Common myeloid progenitor, CD34-positive (primary cell): ENCODE data around the gene LIMS2.

Source experiments
- CTCF ChIA-PET: fragments of 350-600 bp; sonication (Branson Sonifier 250); formaldehyde crosslinking; loops from one replicate; lab custom pipeline; 2021; ENCODE audit warnings: antibody characterized with exemption; lab: Charles Lee
- POLR2A ChIA-PET: fragments of 350-600 bp; sonication (Branson Sonifier 250); formaldehyde crosslinking; loops from one replicate; lab custom pipeline; 2021; ENCODE audit warnings: antibody characterized with exemption; lab: Charles Lee
- DNase-seq, 3 donors: peaks; one replicate each; pipeline versions ENCODE4 v3.0.0 to v3.0.0-alpha.2; 2013
- H3K27ac ChIP-seq, 2 experiments: 1 replicate in 1 of 2; 2 replicates in 1 of 2; pipeline ENCODE4 v1.7.0; 2013; ENCODE audit warnings: inconsistent platforms in 2 of 2, low read length in 2 of 2, mild to moderate bottlenecking in 2 of 2, low read depth in 1 of 2, moderate library complexity in 1 of 2; ENCODE audit not compliant: severe bottlenecking in 2 of 2, insufficient read depth in 1 of 2, poor library complexity in 1 of 2
- H3K27me3 ChIP-seq, 5 experiments: replicated peaks in 2 of 5; 1 replicate in 3 of 5; 2 replicates in 2 of 5; pipeline versions ENCODE4 v1.6.1 to v1.7.0; 2013; ENCODE audit warnings: low read length in 4 of 5, mild to moderate bottlenecking in 2 of 5, moderate library complexity in 2 of 5, inconsistent platforms in 1 of 5; ENCODE audit not compliant: insufficient read depth in 5 of 5, control insufficient read depth in 4 of 5
- H3K36me3 ChIP-seq, 4 experiments: 1 replicate in 2 of 4; 2 replicates in 2 of 4; pipeline versions ENCODE4 v1.6.1 to v1.7.0; 2013; ENCODE audit warnings: low read length in 3 of 4, control low read depth in 1 of 4, mild to moderate bottlenecking in 1 of 4; ENCODE audit not compliant: control insufficient read depth in 4 of 4, insufficient read depth in 4 of 4
- H3K4me1 ChIP-seq, 4 experiments: 1 replicate in 3 of 4; 2 replicates in 1 of 4; pipeline versions ENCODE4 v1.6.1 to v1.7.1; 2013; ENCODE audit warnings: low read length in 3 of 4, mild to moderate bottlenecking in 3 of 4, control low read depth in 1 of 4, inconsistent platforms in 1 of 4, moderate library complexity in 1 of 4; ENCODE audit not compliant: control insufficient read depth in 4 of 4, insufficient read depth in 4 of 4; ENCODE audit errors: control extremely low read depth in 1 of 4
- H3K4me3 ChIP-seq, 7 experiments: 1 replicate in 4 of 7; 2 replicates in 3 of 7; pipeline versions ENCODE4 v1.5.1 to v1.7.0; 2013; ENCODE audit warnings: mild to moderate bottlenecking in 7 of 7, low read length in 6 of 7, moderate library complexity in 6 of 7, inconsistent platforms in 2 of 7, low read depth in 2 of 7, control low read depth in 1 of 7; ENCODE audit not compliant: insufficient read depth in 4 of 7, control insufficient read depth in 1 of 7; ENCODE audit errors: extremely low read depth in 1 of 7
- H3K9me3 ChIP-seq, 5 experiments: 1 replicate in 4 of 5; 2 replicates in 1 of 5; pipeline versions ENCODE4 v1.6.1 to v1.7.1; 2013; ENCODE audit warnings: low read length in 4 of 5, mild to moderate bottlenecking in 2 of 5, inconsistent platforms in 1 of 5, low read depth in 1 of 5, moderate library complexity in 1 of 5; ENCODE audit not compliant: control insufficient read depth in 4 of 5, insufficient read depth in 2 of 5; ENCODE audit errors: control extremely low read depth in 1 of 5
- WGBS: methylation state at CpG from one replicate; pipeline ENCODE4 v1.1.5; 2013; ENCODE audit not compliant: insufficient coverage; 5-methylcytosine and 5-hydroxymethylcytosine counted together

Gene LIMS2

DNA sequence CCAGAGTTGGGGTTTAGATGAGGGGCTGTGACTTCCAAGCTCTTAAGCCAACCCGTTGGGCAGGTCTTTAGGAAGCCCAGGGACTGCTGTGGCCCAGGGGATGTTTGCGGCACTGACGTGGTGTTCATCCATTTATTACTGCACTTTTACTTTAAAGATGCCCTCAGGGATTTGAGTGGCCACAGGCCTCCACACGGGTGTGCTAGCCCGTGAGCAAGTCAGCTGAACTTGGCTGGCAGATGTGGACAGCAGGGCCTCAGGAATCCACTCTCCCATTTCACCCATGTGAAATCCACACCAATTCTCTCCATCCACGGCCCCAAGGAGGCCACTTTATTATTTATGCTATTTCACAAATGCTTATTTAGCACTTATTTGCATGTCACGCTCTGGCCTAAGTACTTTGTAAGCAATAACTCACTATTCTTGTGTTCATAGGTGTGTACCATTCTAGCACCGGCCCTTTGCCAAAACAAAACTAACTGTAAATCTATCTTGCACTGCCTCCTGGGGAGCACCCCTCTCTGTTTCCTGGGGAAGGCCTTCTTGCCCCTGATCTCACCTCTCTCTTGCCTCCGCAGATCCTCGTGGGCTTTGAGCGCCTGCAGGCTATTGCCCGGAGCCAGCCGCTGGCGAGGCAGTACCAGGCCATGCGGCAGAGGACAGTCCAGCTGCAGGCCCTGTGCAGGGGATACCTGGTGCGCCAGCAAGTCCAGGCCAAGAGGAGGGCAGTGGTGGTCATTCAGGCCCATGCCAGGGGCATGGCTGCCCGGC, 68.5 kb downstream of the LIMS2 start:
- no peak for DNase-seq
- H3K27ac ChIP-seq: no peak overlapping the region
- peaks cover 0 to 7% (median 4%) of the 10 kb centered on the region in 4 experiments for H3K4me1 ChIP-seq
- POLR2A ChIA-PET: no interaction called here
- no peak overlapping the region for H3K4me3 ChIP-seq
- H3K36me3 ChIP-seq: no peaks in the 10 kb centered on the region
- peaks cover 1 to 13% (median 8%) of the 10 kb centered on the region in 5 experiments for H3K9me3 ChIP-seq
- WGBS: 95% methylated on average over 11 of the region's 17 CpGs
- CTCF ChIA-PET: interaction anchor here (1.0 to 1.5 kb wide), 2 partner anchors 16 to 24 kb away, joined by 3 to 4 read pairs; no protein-coding TSS in a partner anchor
- H3K27me3 ChIP-seq: no peaks in the 10 kb centered on the region

DNA sequence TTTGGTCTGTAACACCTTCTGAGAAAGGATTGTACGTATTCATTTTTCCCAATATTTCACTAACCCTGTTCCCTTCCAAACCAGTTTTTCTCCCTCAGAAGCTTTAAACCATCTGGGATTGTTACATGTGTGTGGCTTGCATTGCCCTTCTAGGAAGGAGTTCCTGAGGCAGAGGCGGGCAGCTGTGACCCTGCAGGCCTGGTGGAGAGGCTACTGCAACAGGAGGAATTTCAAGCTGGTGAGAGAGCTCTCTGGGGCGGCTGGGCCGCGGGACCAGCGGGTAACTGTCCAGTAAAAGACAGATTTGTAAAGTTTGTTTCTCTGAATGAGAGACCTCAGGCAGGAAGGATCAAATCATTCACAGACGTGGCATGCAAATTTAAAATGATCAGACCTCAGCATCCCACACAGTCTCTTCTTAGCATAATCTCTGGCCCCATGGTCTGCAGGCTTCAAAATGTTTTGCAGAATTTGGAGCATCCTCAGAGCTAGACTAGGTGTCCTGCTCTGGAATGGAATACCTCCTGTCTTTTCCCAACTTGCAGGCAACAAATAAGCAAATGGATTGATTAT, 69.6 kb downstream of the LIMS2 start:
- Histone ChIP-seq H3K4me3 (no peak overlapping the region), H3K27me3 (no peaks in the 10 kb centered on the region), H3K27ac (no peak overlapping the region), H3K36me3 (no peaks in the 10 kb centered on the region), H3K9me3 (peaks cover 0 to 6% (median 4%) of the 10 kb centered on the region in 5 experiments), H3K4me1 (peaks cover 0 to 7% (median 4%) of the 10 kb centered on the region in 4 experiments)
- ChIA-PET CTCF (interaction anchor here (0.9 kb wide), 1 partner anchor 10 kb away, joined by 3 read pairs; no protein-coding TSS in a partner anchor), POLR2A (no interaction called here)
- WGBS: 89% methylated on average over 5 of the region's 7 CpGs
- DNase-seq: no peak

DNA sequence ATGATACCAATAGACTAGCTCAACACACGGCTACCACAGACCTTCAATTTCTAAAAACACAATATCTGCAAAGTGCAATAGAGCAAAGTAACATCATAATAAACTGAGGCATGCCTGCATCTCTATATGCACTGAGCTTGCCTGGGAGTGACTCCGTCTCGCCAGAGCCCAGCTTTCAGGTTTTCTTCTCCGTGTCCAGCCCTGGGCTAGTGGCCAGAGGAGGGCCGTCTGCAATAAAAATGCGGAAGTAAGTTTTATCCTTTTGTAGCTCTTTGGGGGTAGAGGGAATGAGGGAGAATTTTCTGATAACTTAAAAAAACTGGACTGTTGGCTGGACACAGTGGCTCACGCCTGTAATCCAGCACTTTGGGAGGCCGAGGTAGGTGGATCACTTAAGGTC, 70.3 kb downstream of the LIMS2 start:
- POLR2A ChIA-PET: no interaction called here
- DNase-seq: no peak
- no peaks in the 10 kb centered on the region for H3K36me3 ChIP-seq
- peaks cover 0 to 7% (median 4%) of the 10 kb centered on the region in 4 experiments for H3K4me1 ChIP-seq
- peaks cover 0 to 5% (median 3%) of the 10 kb centered on the region in 5 experiments for H3K9me3 ChIP-seq
- WGBS: 94% methylated on average over 6 of the region's 8 CpGs
- no peak overlapping the region for H3K27ac ChIP-seq
- H3K27me3 ChIP-seq: no peaks in the 10 kb centered on the region
- H3K4me3 ChIP-seq: no peak overlapping the region
- CTCF ChIA-PET: interaction anchor here (0.9 kb wide), 1 partner anchor 10 kb away, joined by 3 read pairs; no protein-coding TSS in a partner anchor

DNA sequence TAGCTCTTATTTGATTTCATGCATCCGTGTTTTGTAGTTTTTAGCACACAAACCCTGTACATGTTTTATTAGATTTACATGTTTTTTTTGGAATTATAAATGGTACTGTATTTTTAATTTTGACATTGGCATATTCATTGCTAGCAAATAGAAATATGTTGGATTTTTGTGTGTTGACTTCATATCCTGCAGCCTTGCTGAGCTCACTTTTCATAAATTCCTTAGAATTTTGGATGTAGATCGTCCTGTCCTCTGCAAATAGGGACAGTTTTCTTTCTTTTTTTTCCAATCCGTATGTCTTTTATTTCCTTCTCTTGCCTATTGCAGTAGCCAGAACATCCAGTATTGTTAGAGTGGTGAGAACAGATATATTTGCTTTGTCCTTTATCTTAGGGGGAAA, 76.1 kb downstream of the LIMS2 start:
- no peak for DNase-seq
- peaks cover 0 to 5% (median 3%) of the 10 kb centered on the region in 5 experiments for H3K9me3 ChIP-seq
- ChIA-PET CTCF (interaction anchor here (1.1 to 1.7 kb wide), 2 partner anchors 8 to 51 kb away, joined by 5 to 6 read pairs; no protein-coding TSS in a partner anchor), POLR2A (no interaction called here)
- H3K27me3 ChIP-seq: no peaks in the 10 kb centered on the region
- no peak overlapping the region for H3K27ac ChIP-seq
- no peak overlapping the region for H3K4me3 ChIP-seq
- H3K4me1 ChIP-seq: no peaks in the 10 kb centered on the region
- H3K36me3 ChIP-seq: no peaks in the 10 kb centered on the region
- 100% methylated on average over 1 of the region's 3 CpGs for whole genome bisulfite sequencing

DNA sequence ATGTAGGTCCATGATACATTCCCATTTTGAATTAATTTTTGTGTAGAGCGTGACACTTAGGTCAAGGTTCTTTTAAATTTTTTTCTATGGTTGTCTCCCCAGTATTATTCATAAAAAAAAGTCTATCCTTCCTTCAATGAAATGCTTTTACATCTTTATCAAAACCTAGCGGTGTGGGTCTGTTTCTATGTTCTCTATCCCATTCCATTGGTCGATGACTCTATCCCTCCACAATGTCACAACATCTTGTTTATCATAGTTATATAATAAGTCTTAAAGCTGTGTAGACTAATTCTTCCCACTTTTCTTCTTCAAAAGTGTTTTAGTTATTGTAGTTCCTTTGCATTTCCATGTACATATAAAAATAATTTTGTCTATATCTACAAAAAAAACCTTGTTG, 76.6 kb downstream of the LIMS2 start:
- Histone ChIP-seq H3K27ac (no peak overlapping the region), H3K4me3 (no peak overlapping the region), H3K9me3 (peaks cover 0 to 5% (median 3%) of the 10 kb centered on the region in 5 experiments), H3K36me3 (no peaks in the 10 kb centered on the region), H3K4me1 (no peaks in the 10 kb centered on the region), H3K27me3 (no peaks in the 10 kb centered on the region)
- ChIA-PET CTCF (interaction anchor here (1.1 to 1.7 kb wide), 2 partner anchors 8 to 51 kb away, joined by 5 to 6 read pairs; no protein-coding TSS in a partner anchor), POLR2A (no interaction called here)
- WGBS: no CpG with 5 or more reads among the region's 3 CpGs
- no peak for DNase-seq

DNA sequence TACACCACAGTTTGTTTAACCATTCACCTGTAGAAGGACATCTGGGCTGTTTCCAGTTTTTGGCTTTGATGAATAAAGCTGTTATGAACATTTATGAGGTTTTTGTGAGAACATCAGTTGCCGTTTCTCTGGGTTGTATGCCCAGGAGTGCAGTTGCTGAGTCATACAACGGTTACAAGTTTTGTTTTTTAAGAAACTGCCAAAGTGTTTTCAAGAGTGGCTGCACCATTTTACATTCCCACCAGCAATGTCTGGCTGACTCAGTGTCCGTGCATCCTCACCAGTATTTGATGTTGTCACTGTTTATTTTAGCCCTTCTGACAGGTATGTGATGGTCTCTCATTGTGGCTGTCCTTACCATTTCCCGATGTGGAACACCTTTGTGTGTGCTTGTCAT, 77.3 kb downstream of the LIMS2 start:
- Histone ChIP-seq H3K27me3 (no peaks in the 10 kb centered on the region), H3K4me1 (no peaks in the 10 kb centered on the region), H3K27ac (no peak overlapping the region), H3K4me3 (no peak overlapping the region), H3K36me3 (no peaks in the 10 kb centered on the region), H3K9me3 (peaks cover 0 to 5% (median 1%) of the 10 kb centered on the region in 5 experiments)
- no peak for DNase-seq
- WGBS: 89% methylated on average over 3 of the region's 4 CpGs
- ChIA-PET POLR2A (interaction anchor here (0.6 kb wide), 1 partner anchor 373 kb away, joined by 4 read pairs; no protein-coding TSS in a partner anchor), CTCF (interaction anchor here (0.6 to 1.1 kb wide), 2 partner anchors 20 to 114 kb away, joined by 3 read pairs; no protein-coding TSS in a partner anchor)
